K562 (cell line): ENCODE data around the gene C1R. TPM values are rescaled to one million over a fixed set of nuclear protein-coding genes. Genes with fewer than 3 reads are reported as not detected.
A peak's percentile ranks its signal among the peaks of the same experiment; 100 is the strongest.

ENCODE experiments used
- ARID2 ChIP-seq: fragments of 450-650 bp; IDR thresholded peaks from 2 replicates; pipeline ENCODE4 v1.6.1; 2017; ENCODE audit warnings: antibody characterized with exemption, mild to moderate bottlenecking
- DNMT1 ChIP-seq: fragments of 450-650 bp; IDR thresholded peaks from 2 replicates; pipeline ENCODE4 v1.6.1; 2016; ENCODE audit warnings: antibody characterized with exemption, mild to moderate bottlenecking
- FOSL1 ChIP-seq: fragments of 200-800 bp; sonication (Bioruptor generic); conservative IDR thresholded peaks from 2 replicates; pipeline ENCODE4 v1.6.1; 2016; ENCODE audit warnings: missing genetic modification characterization, missing compliant biosample characterization
- HDAC6 ChIP-seq: IDR thresholded peaks from 2 replicates; pipeline ENCODE4 v1.6.1; 2012; ENCODE audit warnings: low read depth, mild to moderate bottlenecking, control low read depth, inconsistent platforms, low read length, moderate library complexity
- MECOM ChIP-seq: fragments of 250-450 bp; sonication (Bioruptor Pico); IDR thresholded peaks from 2 replicates; pipeline ENCODE4 v1.8.0; 2022; ENCODE audit warnings: inconsistent platforms
- MTA2 ChIP-seq: fragments of 450-650 bp; IDR thresholded peaks from 2 replicates; pipeline ENCODE4 v1.6.1; 2016; ENCODE audit warnings: low read depth
- PURB ChIP-seq: sonication (generic); formaldehyde crosslinking; IDR thresholded peaks from 2 replicates; pipeline ENCODE4 v1.9.0; 2021; ENCODE audit warnings: low read depth, mild to moderate bottlenecking, missing genetic modification reagents
- RBM22 ChIP-seq: fragments of 200-400 bp; formaldehyde crosslinking; IDR thresholded peaks from 2 replicates; pipeline ENCODE4 v1.6.1; 2018; ENCODE audit warnings: low read length, low read depth; ENCODE audit not compliant: poor library complexity, severe bottlenecking
- U2AF2 ChIP-seq: fragments of 200-400 bp; formaldehyde crosslinking; optimal IDR thresholded peaks from 2 replicates; pipeline ENCODE3; 2017; ENCODE audit warnings: low read depth, mild to moderate bottlenecking, low read length
- ZFP1 ChIP-seq: fragments of 450-650 bp; formaldehyde crosslinking; IDR thresholded peaks from 2 replicates; pipeline ENCODE4 v1.4.0; 2020; ENCODE audit warnings: mild to moderate bottlenecking, mixed read lengths
- ZNF23 ChIP-seq: fragments of 250-450 bp; sonication (Bioruptor Pico); IDR thresholded peaks from 2 replicates; pipeline ENCODE4 v1.4.0; 2020; ENCODE audit warnings: mild to moderate bottlenecking
- ZNF384 ChIP-seq: IDR thresholded peaks from 2 replicates; pipeline ENCODE4 v1.6.1; 2012; ENCODE audit warnings: low read depth, low read length, improper control_type of control experiment
- ZNF444 ChIP-seq: fragments of 250-450 bp; sonication (Bioruptor Pico); IDR thresholded peaks from 2 replicates; pipeline ENCODE4 v1.4.0; 2020; ENCODE audit warnings: mild to moderate bottlenecking, moderate library complexity
- ZNF583 ChIP-seq: fragments of 250-450 bp; sonication (Bioruptor Pico); IDR thresholded peaks from 2 replicates; pipeline ENCODE4 v1.4.0; 2020
- polyA plus RNA-seq, 8 experiments: library from polyadenylated mRNA; depleted of rRNA in 4 of 8; stranded (reverse) in 5 of 8; unstranded in 3 of 8; fragments of >200 nt; fragmentation: Nextera tagmentation in 2 of 8; fragmentation: Illumina TruSeq in 1 of 8; extraction: Ambion mirVana in 2 of 8; extraction: Trizol in 1 of 8; gene quantifications; 2 replicates each; pipeline versions ENCODE4 v1.2.1 to v1.2.3, GENCODE V29; 2011 to 2014; ENCODE audit warnings: inconsistent platforms in 1 of 8, missing spikeins in 1 of 8
- total RNA-seq, 7 experiments: library from RNA; depleted of rRNA in 6 of 7; stranded (reverse); fragments of >200 nt in 6 of 7; fragmentation: Illumina TruSeq in 2 of 7; extraction: Trizol in 2 of 7; gene quantifications; 2 replicates each; pipeline versions ENCODE4 v1.2.1 to v1.2.3, GENCODE V29; 2011 to 2021; ENCODE audit warnings: low replicate concordance in 1 of 7
- TF ChIP-seq, protein P1 (sequence below): fragments of 450-650 bp; IDR thresholded peaks from 2 replicates; pipeline ENCODE4 v1.6.1; 2016; ENCODE audit warnings: antibody characterized with exemption
- TF ChIP-seq, protein P2 (sequence below): fragments of 250-450 bp; sonication (Bioruptor Pico); IDR thresholded peaks from 2 replicates; pipeline ENCODE4 v1.8.0; 2022; ENCODE audit warnings: inconsistent platforms, mild to moderate bottlenecking, moderate library complexity, borderline replicate concordance
- TF ChIP-seq, protein P3 (sequence below): fragments of 450-650 bp; IDR thresholded peaks from 2 replicates; pipeline ENCODE4 v1.7.0; 2016; ENCODE audit warnings: borderline replicate concordance
- TF ChIP-seq, protein P4 (sequence below): sonication (generic); formaldehyde crosslinking; IDR thresholded peaks from 2 replicates; pipeline ENCODE4 v1.8.1; 2023; ENCODE audit warnings: mild to moderate bottlenecking, missing genetic modification reagents
- TF ChIP-seq, protein P5 (sequence below): fragments of 250-450 bp; sonication (Bioruptor Pico); IDR thresholded peaks from 2 replicates; pipeline ENCODE4 v1.5.1; 2021; ENCODE audit warnings: mild to moderate bottlenecking

The C1R gene
- total and polyA plus RNA-seq, 9 of the 15 experiments (the other 6 are each of a cell fraction or from before 2014, with no cell fraction given): 0.07 to 1.0 (median 0.33) TPM; not detected in 1

DNA sequence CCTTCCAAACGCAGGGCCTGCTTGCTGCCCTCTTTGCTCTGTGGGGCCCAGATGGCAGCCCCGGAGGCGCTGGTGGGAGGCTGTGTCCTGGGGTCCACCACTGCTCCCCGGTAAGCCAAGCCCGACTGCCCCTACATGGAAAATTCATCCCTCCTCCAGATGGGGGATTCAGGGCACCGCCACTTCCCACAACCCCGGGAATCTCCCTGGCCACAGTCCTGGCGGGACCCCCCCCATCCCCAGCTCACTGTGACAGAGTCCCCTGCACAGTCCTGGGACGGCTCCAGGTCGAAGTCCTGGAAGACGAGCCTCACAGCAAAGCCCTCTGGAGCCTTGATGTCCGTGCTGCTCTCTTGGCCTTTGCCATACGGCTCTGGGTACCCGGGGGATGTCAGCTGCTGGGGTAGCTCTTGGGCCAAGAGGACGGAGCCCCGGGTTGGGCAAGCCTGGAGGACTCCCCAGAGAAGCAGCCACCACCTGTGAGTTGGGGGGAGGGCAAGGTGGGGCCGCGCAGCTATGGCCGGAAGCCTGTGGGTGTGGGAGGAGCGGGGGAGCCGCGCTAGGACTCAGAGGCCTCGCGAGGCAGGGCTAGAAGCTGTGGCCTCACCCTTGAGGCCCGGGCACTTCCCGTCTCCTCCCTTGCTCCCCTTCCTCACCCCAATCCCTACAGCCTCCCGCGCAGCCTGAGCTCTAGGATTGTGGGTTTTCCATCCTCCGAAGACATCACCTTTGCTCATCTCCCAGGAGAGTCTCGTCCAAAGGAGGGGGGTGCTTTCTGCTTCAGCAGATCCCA is 16.0 kb upstream of the C1R start (continued):
- TF ChIP-seq ZNF384 (no peak), FOSL1 (0 out of 2 replicates have a peak, but pooled peaks have one; percentile 9), PURB (no peak), ARID2 (no peak), ZNF583 (CRISPR knock-in tag) (no peak), ZNF23 (CRISPR knock-in tag) (no peak), RBM22 (no peak), MTA2 (no peak), DNMT1 (no peak), HDAC6 (no peak), U2AF2 (no peak), ZFP1 (no peak), ZNF444 (CRISPR knock-in tag) (no peak), MECOM (CRISPR knock-in tag) (no peak)
- TF ChIP-seq, protein P1, sequence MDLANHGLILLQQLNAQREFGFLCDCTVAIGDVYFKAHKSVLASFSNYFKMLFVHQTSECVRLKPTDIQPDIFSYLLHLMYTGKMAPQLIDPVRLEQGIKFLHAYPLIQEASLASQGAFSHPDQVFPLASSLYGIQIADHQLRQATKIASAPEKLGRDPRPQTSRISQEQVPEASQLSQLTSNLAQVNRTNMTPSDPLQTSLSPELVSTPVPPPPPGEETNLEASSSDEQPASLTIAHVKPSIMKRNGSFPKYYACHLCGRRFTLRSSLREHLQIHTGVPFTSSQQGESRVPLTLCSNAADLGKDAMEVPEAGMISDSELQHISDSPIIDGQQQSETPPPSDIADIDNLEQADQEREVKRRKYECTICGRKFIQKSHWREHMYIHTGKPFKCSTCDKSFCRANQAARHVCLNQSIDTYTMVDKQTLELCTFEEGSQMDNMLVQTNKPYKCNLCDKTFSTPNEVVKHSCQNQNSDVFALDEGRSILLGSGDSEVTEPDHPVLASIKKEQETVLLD: no peak
- TF ChIP-seq, protein P2, sequence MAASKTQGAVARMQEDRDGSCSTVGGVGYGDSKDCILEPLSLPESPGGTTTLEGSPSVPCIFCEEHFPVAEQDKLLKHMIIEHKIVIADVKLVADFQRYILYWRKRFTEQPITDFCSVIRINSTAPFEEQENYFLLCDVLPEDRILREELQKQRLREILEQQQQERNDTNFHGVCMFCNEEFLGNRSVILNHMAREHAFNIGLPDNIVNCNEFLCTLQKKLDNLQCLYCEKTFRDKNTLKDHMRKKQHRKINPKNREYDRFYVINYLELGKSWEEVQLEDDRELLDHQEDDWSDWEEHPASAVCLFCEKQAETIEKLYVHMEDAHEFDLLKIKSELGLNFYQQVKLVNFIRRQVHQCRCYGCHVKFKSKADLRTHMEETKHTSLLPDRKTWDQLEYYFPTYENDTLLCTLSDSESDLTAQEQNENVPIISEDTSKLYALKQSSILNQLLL (CRISPR knock-in tag): no peak
- TF ChIP-seq, protein P3, sequence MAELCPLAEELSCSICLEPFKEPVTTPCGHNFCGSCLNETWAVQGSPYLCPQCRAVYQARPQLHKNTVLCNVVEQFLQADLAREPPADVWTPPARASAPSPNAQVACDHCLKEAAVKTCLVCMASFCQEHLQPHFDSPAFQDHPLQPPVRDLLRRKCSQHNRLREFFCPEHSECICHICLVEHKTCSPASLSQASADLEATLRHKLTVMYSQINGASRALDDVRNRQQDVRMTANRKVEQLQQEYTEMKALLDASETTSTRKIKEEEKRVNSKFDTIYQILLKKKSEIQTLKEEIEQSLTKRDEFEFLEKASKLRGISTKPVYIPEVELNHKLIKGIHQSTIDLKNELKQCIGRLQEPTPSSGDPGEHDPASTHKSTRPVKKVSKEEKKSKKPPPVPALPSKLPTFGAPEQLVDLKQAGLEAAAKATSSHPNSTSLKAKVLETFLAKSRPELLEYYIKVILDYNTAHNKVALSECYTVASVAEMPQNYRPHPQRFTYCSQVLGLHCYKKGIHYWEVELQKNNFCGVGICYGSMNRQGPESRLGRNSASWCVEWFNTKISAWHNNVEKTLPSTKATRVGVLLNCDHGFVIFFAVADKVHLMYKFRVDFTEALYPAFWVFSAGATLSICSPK: no peak
- TF ChIP-seq, protein P4, sequence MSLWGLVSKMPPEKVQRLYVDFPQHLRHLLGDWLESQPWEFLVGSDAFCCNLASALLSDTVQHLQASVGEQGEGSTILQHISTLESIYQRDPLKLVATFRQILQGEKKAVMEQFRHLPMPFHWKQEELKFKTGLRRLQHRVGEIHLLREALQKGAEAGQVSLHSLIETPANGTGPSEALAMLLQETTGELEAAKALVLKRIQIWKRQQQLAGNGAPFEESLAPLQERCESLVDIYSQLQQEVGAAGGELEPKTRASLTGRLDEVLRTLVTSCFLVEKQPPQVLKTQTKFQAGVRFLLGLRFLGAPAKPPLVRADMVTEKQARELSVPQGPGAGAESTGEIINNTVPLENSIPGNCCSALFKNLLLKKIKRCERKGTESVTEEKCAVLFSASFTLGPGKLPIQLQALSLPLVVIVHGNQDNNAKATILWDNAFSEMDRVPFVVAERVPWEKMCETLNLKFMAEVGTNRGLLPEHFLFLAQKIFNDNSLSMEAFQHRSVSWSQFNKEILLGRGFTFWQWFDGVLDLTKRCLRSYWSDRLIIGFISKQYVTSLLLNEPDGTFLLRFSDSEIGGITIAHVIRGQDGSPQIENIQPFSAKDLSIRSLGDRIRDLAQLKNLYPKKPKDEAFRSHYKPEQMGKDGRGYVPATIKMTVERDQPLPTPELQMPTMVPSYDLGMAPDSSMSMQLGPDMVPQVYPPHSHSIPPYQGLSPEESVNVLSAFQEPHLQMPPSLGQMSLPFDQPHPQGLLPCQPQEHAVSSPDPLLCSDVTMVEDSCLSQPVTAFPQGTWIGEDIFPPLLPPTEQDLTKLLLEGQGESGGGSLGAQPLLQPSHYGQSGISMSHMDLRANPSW: no peak
- TF ChIP-seq, protein P5, sequence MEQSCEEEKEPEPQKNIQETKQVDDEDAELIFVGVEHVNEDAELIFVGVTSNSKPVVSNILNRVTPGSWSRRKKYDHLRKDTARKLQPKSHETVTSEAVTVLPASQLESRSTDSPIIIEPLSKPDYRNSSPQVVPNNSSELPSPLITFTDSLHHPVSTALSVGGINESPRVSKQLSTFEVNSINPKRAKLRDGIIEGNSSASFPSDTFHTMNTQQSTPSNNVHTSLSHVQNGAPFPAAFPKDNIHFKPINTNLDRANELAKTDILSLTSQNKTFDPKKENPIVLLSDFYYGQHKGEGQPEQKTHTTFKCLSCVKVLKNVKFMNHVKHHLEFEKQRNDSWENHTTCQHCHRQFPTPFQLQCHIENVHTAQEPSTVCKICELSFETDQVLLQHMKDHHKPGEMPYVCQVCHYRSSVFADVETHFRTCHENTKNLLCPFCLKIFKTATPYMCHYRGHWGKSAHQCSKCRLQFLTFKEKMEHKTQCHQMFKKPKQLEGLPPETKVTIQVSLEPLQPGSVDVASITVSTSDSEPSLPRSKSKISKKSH (CRISPR knock-in tag): no peak
